Bone marrow (tissue), 2 donors: ENCODE results near the gene UBE2H.

Experiments
- DNase-seq, 2 donors: peaks; one replicate each; lab custom pipeline; 2025; lab: John Stamatoyannopoulos, UW

UBE2H gene

GRCh38 chr7:129786825-129787563, 165.8 kb downstream of the UBE2H start:
- DNase-seq = no peak

- DNase-seq = no peak
Observed at GRCh38 chr7:129785685-129786514, 166.9 kb downstream of the UBE2H start.

GRCh38 chr7:129784783-129785684, 167.7 kb downstream of the UBE2H start:
- DNase-seq = no peak

GRCh38 chr7:129784437-129784782, 168.3 kb downstream of the UBE2H start:
- DNase-seq = no peak

GRCh38 chr7:129783584-129783919, 169.2 kb downstream of the UBE2H start:
- no peak for DNase-seq

- no peak for DNase-seq
Observed at GRCh38 chr7:129782818-129783583, 169.8 kb downstream of the UBE2H start.

GRCh38 chr7:129781928-129782817, 170.6 kb downstream of the UBE2H start:
- DNase-seq = no peak

- DNase-seq = no peak
Observed at GRCh38 chr7:129780974-129781927, 171.5 kb downstream of the UBE2H start.
